Measurements from ENCODE around the gene SORCS2.
A peak's percentile ranks its signal among the peaks of the same experiment; 100 is the strongest.

The SORCS2 gene

DNA sequence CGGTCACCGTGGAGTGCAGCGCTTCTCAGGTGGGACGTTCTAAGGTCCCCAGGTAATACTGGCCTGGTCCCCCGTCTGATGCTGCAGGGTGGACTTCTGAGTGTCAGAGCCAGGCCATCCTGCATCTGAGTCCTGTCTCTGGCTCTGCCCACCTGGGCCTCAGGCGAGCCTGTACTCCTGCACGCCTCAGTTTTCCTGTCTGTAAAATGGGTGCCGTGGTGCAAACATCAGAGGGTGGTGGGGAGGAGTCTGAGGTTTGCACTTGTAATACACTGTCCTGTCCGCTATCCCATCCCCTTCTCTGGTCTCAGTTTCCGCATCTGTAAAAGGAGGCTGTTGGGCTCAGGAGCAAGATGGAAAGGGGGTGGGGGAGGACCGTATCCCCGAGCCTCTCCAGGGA is 41.3 kb downstream of the SORCS2 start:
- Histone ChIP-seq H3K36me3 (ENCODE audit: control insufficient read depth in 1 of 2, insufficient read depth in 2 of 2, low read depth in 1 of 2, low read length in 2 of 2) (peaks cover 0 to 6% of the 10 kb centered on the region in 2 experiments), H3K4ac (ENCODE audit: low read depth in 1 of 2, low read length in 2 of 2) (no peak overlapping the region), H2BK5ac (ENCODE audit: low read depth, low read length, poor library complexity, severe bottlenecking) (no peak overlapping the region), H3K4me2 (ENCODE audit: low read length, poor library complexity, severe bottlenecking) (no peak overlapping the region), H4K8ac (ENCODE audit: low read length) (no peak overlapping the region), H3K79me1 (replicated peaks; ENCODE audit: low read length, poor library complexity, severe bottlenecking) (peaks cover 2% of the 10 kb centered on the region), H3K4me1 (ENCODE audit: control insufficient read depth, insufficient read depth, low read depth, low read length) (peaks cover 1% of the 10 kb centered on the region), H3K27me3 (ENCODE audit: control insufficient read depth in 1 of 2, insufficient read depth in 1 of 2, low read length in 2 of 2) (peaks cover 8 to 15% of the 10 kb centered on the region in 2 experiments), H2BK120ac (ENCODE audit: low read depth, low read length) (no peak overlapping the region), H2AK5ac (ENCODE audit: low read length, severe bottlenecking) (no peak overlapping the region), H3K14ac (ENCODE audit: low read length in 2 of 2) (no peak overlapping the region), H3K9me3 (ENCODE audit: control insufficient read depth, low read length) (peaks cover 14% of the 10 kb centered on the region), H4K91ac (ENCODE audit: low read length) (no peak overlapping the region), H2AFZ (ENCODE audit: low read depth, low read length) (no peak overlapping the region), H3K23ac (ENCODE audit: low read length in 2 of 2) (no peak overlapping the region), H2BK12ac (ENCODE audit: low read length in 2 of 2) (no peak overlapping the region), H3K18ac (ENCODE audit: low read depth in 1 of 2, low read length in 2 of 2) (no peak overlapping the region), H3K4me3 (ENCODE audit: insufficient read depth in 1 of 2, low read depth in 1 of 2, low read length in 2 of 2) (no peak overlapping the region), H2BK15ac (ENCODE audit: low read depth, poor library complexity, severe bottlenecking) (no peak overlapping the region), H3K9ac (ENCODE audit: low read length) (no peak overlapping the region), H3K27ac (ENCODE audit: low read length, poor library complexity, severe bottlenecking) (no peak overlapping the region)
- 92% methylated on average over 12 of the region's 12 CpGs for WGBS
- no peak for DNase-seq

DNA sequence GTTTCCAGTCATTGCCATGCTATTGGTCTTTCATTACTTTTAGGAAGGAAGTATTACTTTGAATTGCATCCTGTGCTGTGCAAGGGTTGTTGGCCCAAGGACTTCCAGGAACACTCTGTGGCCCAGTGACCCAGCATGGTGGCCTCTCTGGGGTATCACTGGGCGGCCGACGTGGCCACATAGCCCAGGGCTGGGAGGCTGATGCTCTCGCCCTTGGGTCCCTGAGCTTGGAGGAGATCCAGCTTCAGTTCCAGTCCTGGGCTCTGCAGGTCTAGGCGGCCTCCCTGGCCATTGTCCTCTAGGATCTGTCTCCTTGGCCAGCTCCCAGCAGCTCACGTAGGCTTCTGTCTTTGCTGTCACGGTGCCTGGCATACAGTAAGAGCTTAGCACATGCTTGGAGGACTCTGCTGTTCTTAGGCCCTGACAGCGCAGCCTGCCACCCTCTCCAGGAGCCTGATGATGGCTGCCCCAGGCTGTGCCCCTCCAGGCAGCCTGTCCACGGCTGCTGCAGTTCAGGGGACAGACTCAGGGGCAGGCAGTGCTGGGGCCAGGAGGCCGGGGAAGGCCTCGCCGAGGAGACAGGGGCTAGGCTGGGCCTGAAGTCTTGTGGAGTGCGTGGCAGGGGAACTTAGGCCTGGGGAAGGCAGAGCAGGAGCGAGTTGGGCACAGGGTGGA is 42.2 kb downstream of the SORCS2 start:
- peaks cover 0 to 2% of the 10 kb centered on the region in 2 experiments for H3K36me3 ChIP-seq (ENCODE audit: control insufficient read depth in 1 of 2, insufficient read depth in 2 of 2, low read depth in 1 of 2, low read length in 2 of 2)
- H3K27ac ChIP-seq (ENCODE audit: low read length, poor library complexity, severe bottlenecking) = no peak overlapping the region
- no peak overlapping the region for H3K4me3 ChIP-seq (ENCODE audit: insufficient read depth in 1 of 2, low read depth in 1 of 2, low read length in 2 of 2)
- H4K91ac ChIP-seq (ENCODE audit: low read length) = no peak overlapping the region
- peaks cover 2% of the 10 kb centered on the region for H3K79me1 ChIP-seq (replicated peaks; ENCODE audit: low read length, poor library complexity, severe bottlenecking)
- 86% methylated on average over 14 of the region's 14 CpGs for WGBS
- H2BK12ac ChIP-seq (ENCODE audit: low read length in 2 of 2) = no peak overlapping the region
- H3K9me3 ChIP-seq (ENCODE audit: control insufficient read depth, low read length) = peaks cover 16% of the 10 kb centered on the region
- H3K27me3 ChIP-seq (ENCODE audit: control insufficient read depth in 1 of 2, insufficient read depth in 1 of 2, low read length in 2 of 2) = peaks cover 8 to 12% of the 10 kb centered on the region in 2 experiments
- no peak overlapping the region for H4K8ac ChIP-seq (ENCODE audit: low read length)
- no peak overlapping the region for H2AFZ ChIP-seq (ENCODE audit: low read depth, low read length)
- no peak overlapping the region for H2BK5ac ChIP-seq (ENCODE audit: low read depth, low read length, poor library complexity, severe bottlenecking)
- peak overlapping the region in 1 of 2 experiments; percentile 84 for H3K14ac ChIP-seq (ENCODE audit: low read length in 2 of 2)
- H3K9ac ChIP-seq (ENCODE audit: low read length) = no peak overlapping the region
- H3K4me1 ChIP-seq (ENCODE audit: control insufficient read depth, insufficient read depth, low read depth, low read length) = peaks cover 4% of the 10 kb centered on the region
- H3K4me2 ChIP-seq (ENCODE audit: low read length, poor library complexity, severe bottlenecking) = no peak overlapping the region
- no peak overlapping the region for H2BK120ac ChIP-seq (ENCODE audit: low read depth, low read length)
- no peak overlapping the region for H3K23ac ChIP-seq (ENCODE audit: low read length in 2 of 2)
- H3K4ac ChIP-seq (ENCODE audit: low read depth in 1 of 2, low read length in 2 of 2) = no peak overlapping the region
- no peak overlapping the region for H2AK5ac ChIP-seq (ENCODE audit: low read length, severe bottlenecking)
- no peak overlapping the region for H2BK15ac ChIP-seq (ENCODE audit: low read depth, poor library complexity, severe bottlenecking)
- H3K18ac ChIP-seq (ENCODE audit: low read depth in 1 of 2, low read length in 2 of 2) = no peak overlapping the region
- no peak for DNase-seq

DNA sequence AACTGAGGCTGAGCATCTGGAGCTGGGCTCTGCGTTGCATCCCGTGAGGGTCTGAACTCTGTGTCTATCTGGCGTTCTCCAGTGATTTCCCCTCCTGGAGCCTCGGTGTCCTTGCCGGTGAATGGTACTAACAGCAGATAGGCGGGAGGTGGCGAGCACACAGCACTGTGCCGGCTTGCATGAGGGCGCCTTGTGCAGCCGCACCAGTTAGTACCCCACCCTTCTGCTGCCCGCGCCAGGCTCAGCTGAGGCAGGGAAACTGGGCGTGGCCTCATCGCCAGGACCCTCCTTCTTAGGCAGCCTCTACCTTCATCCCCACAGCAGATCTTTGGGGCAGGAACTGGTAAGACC is 42.7 kb downstream of the SORCS2 start:
- Histone ChIP-seq H3K27me3 (ENCODE audit: control insufficient read depth in 1 of 2, insufficient read depth in 1 of 2, low read length in 2 of 2) (peaks cover 10% of the 10 kb centered on the region in 2 experiments), H3K4me1 (ENCODE audit: control insufficient read depth, insufficient read depth, low read depth, low read length) (peaks cover 4% of the 10 kb centered on the region), H3K27ac (ENCODE audit: low read length, poor library complexity, severe bottlenecking) (no peak overlapping the region), H3K4me2 (ENCODE audit: low read length, poor library complexity, severe bottlenecking) (no peak overlapping the region), H3K36me3 (ENCODE audit: control insufficient read depth in 1 of 2, insufficient read depth in 2 of 2, low read depth in 1 of 2, low read length in 2 of 2) (peaks cover 0 to 2% of the 10 kb centered on the region in 2 experiments), H3K14ac (ENCODE audit: low read length in 2 of 2) (no peak overlapping the region), H4K91ac (ENCODE audit: low read length) (no peak overlapping the region), H2BK5ac (ENCODE audit: low read depth, low read length, poor library complexity, severe bottlenecking) (no peak overlapping the region), H3K23ac (ENCODE audit: low read length in 2 of 2) (no peak overlapping the region), H2BK12ac (ENCODE audit: low read length in 2 of 2) (no peak overlapping the region), H2BK120ac (ENCODE audit: low read depth, low read length) (no peak overlapping the region), H3K4me3 (ENCODE audit: insufficient read depth in 1 of 2, low read depth in 1 of 2, low read length in 2 of 2) (no peak overlapping the region), H4K8ac (ENCODE audit: low read length) (no peak overlapping the region), H3K79me1 (replicated peaks; ENCODE audit: low read length, poor library complexity, severe bottlenecking) (peaks cover 2% of the 10 kb centered on the region), H3K9ac (ENCODE audit: low read length) (no peak overlapping the region), H3K18ac (ENCODE audit: low read depth in 1 of 2, low read length in 2 of 2) (no peak overlapping the region), H2BK15ac (ENCODE audit: low read depth, poor library complexity, severe bottlenecking) (no peak overlapping the region), H2AK5ac (ENCODE audit: low read length, severe bottlenecking) (no peak overlapping the region), H2AFZ (ENCODE audit: low read depth, low read length) (no peak overlapping the region), H3K9me3 (ENCODE audit: control insufficient read depth, low read length) (peaks cover 16% of the 10 kb centered on the region), H3K4ac (ENCODE audit: low read depth in 1 of 2, low read length in 2 of 2) (no peak overlapping the region)
- 91% methylated on average over 14 of the region's 14 CpGs for WGBS
- DNase-seq = no peak

DNA sequence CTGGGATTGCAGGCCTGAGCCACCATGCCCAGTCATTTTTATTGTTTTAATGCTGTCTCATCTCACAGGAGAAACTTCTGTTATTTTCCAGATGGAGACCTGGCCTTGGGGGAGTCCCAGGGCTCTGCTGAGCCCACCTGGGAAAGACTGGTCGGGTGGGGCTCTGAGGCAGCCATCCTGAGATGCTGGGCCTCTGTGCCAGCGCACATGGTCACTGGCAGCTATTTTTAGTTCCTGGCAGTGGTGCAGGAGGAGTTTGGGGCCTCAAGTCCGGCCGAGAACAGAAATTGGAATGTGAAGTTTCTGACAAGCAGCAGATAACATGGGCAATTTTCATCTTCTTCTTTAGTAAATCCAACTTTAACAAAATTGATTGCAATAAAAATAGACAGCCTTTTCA is 44.5 kb downstream of the SORCS2 start:
- Histone ChIP-seq H3K18ac (ENCODE audit: low read depth in 1 of 2, low read length in 2 of 2) (no peak overlapping the region), H4K8ac (ENCODE audit: low read length) (no peak overlapping the region), H3K14ac (ENCODE audit: low read length in 2 of 2) (no peak overlapping the region), H3K27ac (ENCODE audit: low read length, poor library complexity, severe bottlenecking) (no peak overlapping the region), H4K91ac (ENCODE audit: low read length) (no peak overlapping the region), H3K4me2 (ENCODE audit: low read length, poor library complexity, severe bottlenecking) (no peak overlapping the region), H2BK120ac (ENCODE audit: low read depth, low read length) (no peak overlapping the region), H3K9ac (ENCODE audit: low read length) (no peak overlapping the region), H2AK5ac (ENCODE audit: low read length, severe bottlenecking) (no peak overlapping the region), H2BK5ac (ENCODE audit: low read depth, low read length, poor library complexity, severe bottlenecking) (no peak overlapping the region), H3K23ac (ENCODE audit: low read length in 2 of 2) (no peak overlapping the region), H2BK15ac (ENCODE audit: low read depth, poor library complexity, severe bottlenecking) (no peak overlapping the region), H3K4me1 (ENCODE audit: control insufficient read depth, insufficient read depth, low read depth, low read length) (peaks cover 4% of the 10 kb centered on the region), H2BK12ac (ENCODE audit: low read length in 2 of 2) (no peak overlapping the region), H3K36me3 (ENCODE audit: control insufficient read depth in 1 of 2, insufficient read depth in 2 of 2, low read depth in 1 of 2, low read length in 2 of 2) (peaks cover 0 to 2% of the 10 kb centered on the region in 2 experiments), H2AFZ (ENCODE audit: low read depth, low read length) (no peak overlapping the region), H3K4me3 (ENCODE audit: insufficient read depth in 1 of 2, low read depth in 1 of 2, low read length in 2 of 2) (no peak overlapping the region), H3K27me3 (ENCODE audit: control insufficient read depth in 1 of 2, insufficient read depth in 1 of 2, low read length in 2 of 2) (peaks cover 11 to 13% of the 10 kb centered on the region in 2 experiments), H3K4ac (ENCODE audit: low read depth in 1 of 2, low read length in 2 of 2) (no peak overlapping the region), H3K79me1 (replicated peaks; ENCODE audit: low read length, poor library complexity, severe bottlenecking) (peaks cover 2% of the 10 kb centered on the region), H3K9me3 (ENCODE audit: control insufficient read depth, low read length) (peaks cover 5% of the 10 kb centered on the region)
- DNase-seq = no peak
- 75% methylated on average over 2 of the region's 4 CpGs for WGBS

All from mesenchymal stem cell (in vitro differentiated cells and primary cell).